K562 (cell line): ENCODE results near the gene SOWAHA.

Experiments
- CLOCK ChIP-seq: fragments of 250-450 bp; sonication (Bioruptor Pico); IDR thresholded peaks from 2 replicates; pipeline ENCODE4 v1.4.0; 2020; ENCODE audit warnings: mild to moderate bottlenecking, moderate library complexity, borderline replicate concordance
- POLR2A ChIP-seq: fragments of 450-650 bp; conservative IDR thresholded peaks from 2 replicates; pipeline ENCODE4 v1.6.1; 2016

GRCh38 chr5:132785365-132785764 lies 27.7 kb upstream of the SOWAHA start:
- no peak for TF ChIP-seq CLOCK
- no peak for TF ChIP-seq POLR2A
